ENCODE measurements around the gene CD83.

DNA sequence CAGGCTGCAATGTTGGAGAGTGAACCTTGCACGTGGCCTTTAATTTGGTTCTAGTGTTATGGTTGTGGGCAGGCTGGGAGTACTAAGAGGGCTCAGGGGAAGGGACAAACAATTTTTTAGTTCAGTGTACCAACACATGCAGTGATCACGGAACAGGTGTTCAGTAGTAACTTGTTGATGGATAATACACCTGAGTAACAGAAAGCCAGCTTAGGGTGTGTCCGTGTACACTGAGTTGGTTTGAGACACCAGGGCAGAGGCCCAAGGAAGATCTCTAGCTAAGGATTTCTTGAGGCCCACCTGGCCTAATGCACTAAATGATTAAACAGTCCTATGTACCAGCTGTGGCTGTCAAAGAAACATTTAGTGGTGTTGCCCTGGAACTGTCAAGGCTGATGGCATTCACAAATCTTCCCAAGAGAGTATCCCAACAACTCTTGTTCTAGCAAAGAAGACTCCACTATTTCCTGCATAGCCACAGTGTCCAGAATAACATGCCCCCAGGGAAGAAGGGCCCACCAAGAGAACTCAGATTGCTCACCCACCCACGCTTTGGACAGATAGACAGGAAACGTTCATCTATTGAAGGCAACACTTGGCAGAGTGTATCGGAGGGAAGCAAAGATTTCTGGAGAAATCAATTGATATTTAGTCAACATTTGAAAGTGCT, 60.0 kb downstream of the CD83 start:
- TF ChIP-seq, protein P1, sequence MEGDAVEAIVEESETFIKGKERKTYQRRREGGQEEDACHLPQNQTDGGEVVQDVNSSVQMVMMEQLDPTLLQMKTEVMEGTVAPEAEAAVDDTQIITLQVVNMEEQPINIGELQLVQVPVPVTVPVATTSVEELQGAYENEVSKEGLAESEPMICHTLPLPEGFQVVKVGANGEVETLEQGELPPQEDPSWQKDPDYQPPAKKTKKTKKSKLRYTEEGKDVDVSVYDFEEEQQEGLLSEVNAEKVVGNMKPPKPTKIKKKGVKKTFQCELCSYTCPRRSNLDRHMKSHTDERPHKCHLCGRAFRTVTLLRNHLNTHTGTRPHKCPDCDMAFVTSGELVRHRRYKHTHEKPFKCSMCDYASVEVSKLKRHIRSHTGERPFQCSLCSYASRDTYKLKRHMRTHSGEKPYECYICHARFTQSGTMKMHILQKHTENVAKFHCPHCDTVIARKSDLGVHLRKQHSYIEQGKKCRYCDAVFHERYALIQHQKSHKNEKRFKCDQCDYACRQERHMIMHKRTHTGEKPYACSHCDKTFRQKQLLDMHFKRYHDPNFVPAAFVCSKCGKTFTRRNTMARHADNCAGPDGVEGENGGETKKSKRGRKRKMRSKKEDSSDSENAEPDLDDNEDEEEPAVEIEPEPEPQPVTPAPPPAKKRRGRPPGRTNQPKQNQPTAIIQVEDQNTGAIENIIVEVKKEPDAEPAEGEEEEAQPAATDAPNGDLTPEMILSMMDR (conservative IDR thresholded peaks at IDR 0.05; ENCODE audit: low read length): no peak
- TF ChIP-seq EZH2phosphoT487 (IDR thresholded peaks at IDR 0.05; ENCODE audit: borderline replicate concordance, low read depth, low read length): no peak

Data from OCI-LY7 (cell line).